Spleen (tissue), 3 donors: ENCODE results near the gene CALCOCO1.

Experiments
- POLR2A ChIP-seq, 3 donors: fragments of 450-650 bp; IDR thresholded peaks; one replicate each; pipeline ENCODE4 v1.5.1; 2017; ENCODE audit warnings: antibody characterized with exemption in 3 of 3, mild to moderate bottlenecking in 1 of 3
- POLR2AphosphoS5 ChIP-seq, 3 donors: sonication (generic); formaldehyde crosslinking; IDR thresholded peaks; one replicate each; pipeline ENCODE4 v1.5.1; 2017; ENCODE audit warnings: antibody characterized with exemption in 3 of 3

DNA sequence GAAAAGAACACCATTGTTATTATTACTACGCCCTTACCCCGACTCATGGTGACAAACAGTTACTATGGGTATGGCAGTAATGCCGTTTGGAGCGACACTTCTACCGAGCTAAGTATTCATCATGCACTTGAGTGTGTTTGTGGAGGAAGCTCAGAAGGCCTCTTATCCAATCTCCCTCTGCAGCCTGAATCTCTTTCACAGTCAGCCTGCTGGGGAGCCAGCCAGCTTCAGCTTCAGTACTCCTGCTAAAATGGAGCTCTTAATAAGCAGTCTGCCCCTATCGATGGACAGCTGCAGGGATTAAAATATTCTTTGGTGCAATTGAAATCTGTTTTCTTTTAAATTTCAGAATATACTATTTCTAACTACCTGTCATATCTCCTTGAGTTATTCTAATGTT lies 26.7 kb downstream of the CALCOCO1 start:
- TF ChIP-seq POLR2AphosphoS5 (IDR thresholded peaks at IDR 0.05) (no peak), POLR2A (IDR thresholded peaks at IDR 0.05) (no peak)
